ENCODE measurements around the gene C1orf35.

C1orf35 gene

DNA sequence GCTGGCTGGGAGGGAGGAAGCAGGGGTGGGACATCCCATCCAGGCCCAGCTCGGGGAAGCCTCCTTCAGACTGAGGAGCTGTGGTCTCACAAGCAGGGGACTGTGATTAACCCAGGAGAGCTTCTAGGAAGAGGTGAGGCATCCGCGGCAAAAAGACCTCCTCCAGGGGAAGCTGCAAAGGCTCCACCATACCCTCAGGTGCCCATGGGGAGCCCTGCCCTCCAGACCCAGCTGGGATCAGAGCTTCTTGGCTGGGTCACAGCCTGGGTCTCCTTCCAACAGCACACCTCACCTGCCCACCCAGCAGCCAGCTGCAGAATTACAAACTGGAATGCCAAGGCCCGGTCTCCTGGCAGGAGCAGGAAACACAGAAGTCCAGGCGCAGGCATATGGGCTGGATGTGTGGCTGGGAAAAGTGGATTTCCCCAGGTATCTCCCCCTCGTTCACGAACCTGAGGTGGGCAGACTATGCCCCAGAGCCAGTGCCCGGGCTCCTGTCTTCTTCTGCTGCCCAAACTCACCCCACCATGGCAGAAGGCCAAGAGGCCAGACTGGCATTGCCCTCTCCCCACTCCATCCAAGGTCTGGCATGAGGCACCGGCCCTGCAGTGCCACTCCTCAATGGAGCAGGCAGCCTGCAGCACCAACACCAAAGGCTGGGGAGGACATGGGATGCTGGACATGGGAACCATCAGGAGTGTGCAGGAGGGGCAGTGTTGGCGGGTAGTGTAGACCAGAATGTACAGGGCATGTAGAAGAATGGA, 36.1 kb downstream of the C1orf35 start:
- no peak for DNase-seq (ENCODE audit: low read depth in 2 of 2)
- TF ChIP-seq, protein P1, sequence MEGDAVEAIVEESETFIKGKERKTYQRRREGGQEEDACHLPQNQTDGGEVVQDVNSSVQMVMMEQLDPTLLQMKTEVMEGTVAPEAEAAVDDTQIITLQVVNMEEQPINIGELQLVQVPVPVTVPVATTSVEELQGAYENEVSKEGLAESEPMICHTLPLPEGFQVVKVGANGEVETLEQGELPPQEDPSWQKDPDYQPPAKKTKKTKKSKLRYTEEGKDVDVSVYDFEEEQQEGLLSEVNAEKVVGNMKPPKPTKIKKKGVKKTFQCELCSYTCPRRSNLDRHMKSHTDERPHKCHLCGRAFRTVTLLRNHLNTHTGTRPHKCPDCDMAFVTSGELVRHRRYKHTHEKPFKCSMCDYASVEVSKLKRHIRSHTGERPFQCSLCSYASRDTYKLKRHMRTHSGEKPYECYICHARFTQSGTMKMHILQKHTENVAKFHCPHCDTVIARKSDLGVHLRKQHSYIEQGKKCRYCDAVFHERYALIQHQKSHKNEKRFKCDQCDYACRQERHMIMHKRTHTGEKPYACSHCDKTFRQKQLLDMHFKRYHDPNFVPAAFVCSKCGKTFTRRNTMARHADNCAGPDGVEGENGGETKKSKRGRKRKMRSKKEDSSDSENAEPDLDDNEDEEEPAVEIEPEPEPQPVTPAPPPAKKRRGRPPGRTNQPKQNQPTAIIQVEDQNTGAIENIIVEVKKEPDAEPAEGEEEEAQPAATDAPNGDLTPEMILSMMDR (IDR thresholded peaks at IDR 0.05; ENCODE audit: low read depth, low read length) = no peak
- H3K4me3 ChIP-seq (replicated peaks in 1 of 2; ENCODE audit: low read depth in 2 of 2, low read length in 2 of 2) = no peak overlapping the region

DNA sequence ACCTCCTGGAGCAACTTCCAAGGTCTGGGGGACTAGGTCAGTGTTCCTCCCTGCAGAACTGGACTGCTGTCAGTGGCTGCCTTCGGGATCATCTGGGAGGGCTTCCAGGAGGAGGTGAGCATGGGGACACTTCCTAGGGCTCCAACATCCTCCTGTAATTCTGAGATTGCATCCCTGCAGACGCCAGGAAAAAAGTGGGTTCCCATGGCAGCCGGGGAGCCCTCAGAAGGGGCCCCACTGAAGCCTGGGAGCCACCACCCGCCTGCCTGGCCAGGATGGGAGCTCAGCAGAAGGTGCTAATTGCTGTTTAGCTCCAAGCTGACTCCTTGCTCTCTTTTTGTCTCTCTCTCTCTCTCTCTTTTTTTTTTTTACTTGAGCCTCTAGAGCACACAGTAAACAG, 36.7 kb downstream of the C1orf35 start:
- DNase-seq (ENCODE audit: low read depth in 2 of 2) = no peak
- H3K4me3 ChIP-seq (replicated peaks in 1 of 2; ENCODE audit: low read depth in 2 of 2, low read length in 2 of 2) = no peak overlapping the region
- TF ChIP-seq, protein P1 (IDR thresholded peaks at IDR 0.05; ENCODE audit: low read depth, low read length) = no peak

DNA sequence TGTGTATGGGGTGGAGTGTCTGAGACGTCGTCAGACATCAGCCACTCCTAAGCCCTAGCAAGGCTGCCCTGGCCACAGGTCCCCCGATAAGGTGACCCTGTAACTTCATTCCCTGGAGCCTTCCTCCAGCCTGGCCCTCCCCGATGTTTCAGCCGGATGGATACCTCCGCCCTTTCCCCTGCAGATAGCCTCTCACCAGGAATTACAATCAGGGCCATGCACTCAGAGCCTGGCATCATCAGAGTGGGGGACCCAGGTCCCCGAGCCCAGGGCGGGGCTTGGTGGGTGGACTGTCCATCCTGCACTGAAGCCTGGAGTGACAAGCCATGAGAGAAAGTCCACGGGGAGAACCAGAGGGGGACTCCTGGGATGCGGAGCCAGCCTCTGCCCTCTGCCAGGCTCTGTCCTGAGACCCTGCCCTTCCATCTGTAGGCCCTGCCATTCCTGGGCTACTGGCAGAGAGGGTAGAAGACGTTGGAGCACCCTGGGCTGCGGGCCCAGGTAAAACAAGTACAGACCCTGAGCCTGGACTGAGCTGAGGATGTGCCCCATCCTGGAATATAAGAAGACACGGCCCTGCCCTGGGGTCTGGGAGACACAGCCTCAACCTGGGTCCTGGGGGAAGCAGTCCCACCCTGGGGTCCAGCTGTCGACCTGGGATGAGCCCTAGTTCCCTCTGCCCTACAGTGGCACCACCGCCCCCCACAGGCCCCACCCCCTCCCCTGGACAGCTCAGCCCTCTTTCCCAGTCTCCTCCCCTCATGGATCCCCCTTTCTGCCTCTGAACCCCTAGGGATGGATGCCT, 37.4 kb downstream of the C1orf35 start:
- DNase-seq (ENCODE audit: low read depth in 2 of 2) = no peak
- TF ChIP-seq, protein P1 (IDR thresholded peaks at IDR 0.05; ENCODE audit: low read depth, low read length) = no peak
- no peak overlapping the region for H3K4me3 ChIP-seq (replicated peaks in 1 of 2; ENCODE audit: low read depth in 2 of 2, low read length in 2 of 2)

DNA sequence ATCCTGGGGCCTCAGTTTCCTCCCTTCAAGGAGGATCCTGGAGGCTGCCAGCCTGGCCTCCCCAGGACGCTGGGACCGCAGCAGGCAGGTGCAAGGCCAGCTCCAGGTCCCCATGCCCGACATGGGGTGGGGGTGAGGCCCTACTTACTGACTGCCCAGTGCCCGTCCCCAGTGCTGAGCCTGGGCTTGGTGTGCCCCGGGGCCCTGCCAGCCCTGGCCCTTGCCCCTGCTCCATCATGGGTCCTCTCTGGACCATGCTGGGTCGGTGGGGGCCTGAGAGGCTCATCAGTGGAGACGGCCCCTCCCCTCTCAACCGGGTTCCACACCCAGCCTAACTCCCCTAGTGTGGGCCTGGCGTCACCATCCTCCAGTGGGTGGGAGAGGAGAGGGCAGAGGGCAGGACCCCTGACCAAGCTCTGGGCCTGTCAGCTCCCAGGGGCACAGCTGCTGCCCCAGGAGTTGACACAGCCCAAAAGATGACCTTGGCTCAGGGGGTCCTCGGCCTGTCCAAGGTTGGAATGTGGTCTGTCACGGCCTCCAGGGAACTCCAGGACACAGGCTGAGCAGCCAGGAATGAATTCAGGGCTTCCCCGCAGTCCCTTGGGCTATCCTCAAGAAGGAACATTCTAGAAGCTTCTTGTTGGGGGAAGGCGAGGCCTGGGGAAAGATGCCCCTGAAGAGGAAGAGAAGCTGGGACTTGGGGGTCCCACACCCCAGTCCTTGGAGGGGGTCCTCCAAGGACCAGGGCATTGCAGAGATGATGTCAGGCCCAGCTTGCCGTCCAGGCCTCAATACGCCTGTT, 38.2 kb downstream of the C1orf35 start:
- H3K4me3 ChIP-seq (replicated peaks in 1 of 2; ENCODE audit: low read depth in 2 of 2, low read length in 2 of 2) = no peak overlapping the region
- TF ChIP-seq, protein P1 (IDR thresholded peaks at IDR 0.05; ENCODE audit: low read depth, low read length) = no peak
- no peak for DNase-seq (ENCODE audit: low read depth in 2 of 2)

DNA sequence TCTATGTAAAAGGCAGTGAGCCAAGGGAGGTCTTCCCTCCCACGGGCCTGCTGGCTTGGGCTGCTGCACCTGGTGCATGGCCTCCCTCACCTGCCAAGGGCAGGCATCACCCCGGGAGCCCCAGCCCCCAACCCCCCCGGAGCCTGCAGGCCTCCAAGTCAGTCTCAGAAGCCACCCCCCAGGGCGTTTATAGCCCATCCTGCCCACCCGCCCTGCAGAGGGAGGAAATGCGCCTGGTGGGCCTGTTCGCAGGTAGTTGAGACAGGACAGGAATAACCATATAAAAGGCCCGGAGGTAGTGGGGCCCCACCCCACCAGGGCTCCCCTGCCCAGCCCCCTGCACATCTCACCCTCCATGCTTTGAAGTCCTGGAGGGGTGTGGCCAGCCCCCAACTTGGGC, 38.8 kb downstream of the C1orf35 start:
- TF ChIP-seq, protein P1 (IDR thresholded peaks at IDR 0.05; ENCODE audit: low read depth, low read length) = no peak
- DNase-seq (ENCODE audit: low read depth in 2 of 2) = no peak
- H3K4me3 ChIP-seq (replicated peaks in 1 of 2; ENCODE audit: low read depth in 2 of 2, low read length in 2 of 2) = no peak overlapping the region

DNA sequence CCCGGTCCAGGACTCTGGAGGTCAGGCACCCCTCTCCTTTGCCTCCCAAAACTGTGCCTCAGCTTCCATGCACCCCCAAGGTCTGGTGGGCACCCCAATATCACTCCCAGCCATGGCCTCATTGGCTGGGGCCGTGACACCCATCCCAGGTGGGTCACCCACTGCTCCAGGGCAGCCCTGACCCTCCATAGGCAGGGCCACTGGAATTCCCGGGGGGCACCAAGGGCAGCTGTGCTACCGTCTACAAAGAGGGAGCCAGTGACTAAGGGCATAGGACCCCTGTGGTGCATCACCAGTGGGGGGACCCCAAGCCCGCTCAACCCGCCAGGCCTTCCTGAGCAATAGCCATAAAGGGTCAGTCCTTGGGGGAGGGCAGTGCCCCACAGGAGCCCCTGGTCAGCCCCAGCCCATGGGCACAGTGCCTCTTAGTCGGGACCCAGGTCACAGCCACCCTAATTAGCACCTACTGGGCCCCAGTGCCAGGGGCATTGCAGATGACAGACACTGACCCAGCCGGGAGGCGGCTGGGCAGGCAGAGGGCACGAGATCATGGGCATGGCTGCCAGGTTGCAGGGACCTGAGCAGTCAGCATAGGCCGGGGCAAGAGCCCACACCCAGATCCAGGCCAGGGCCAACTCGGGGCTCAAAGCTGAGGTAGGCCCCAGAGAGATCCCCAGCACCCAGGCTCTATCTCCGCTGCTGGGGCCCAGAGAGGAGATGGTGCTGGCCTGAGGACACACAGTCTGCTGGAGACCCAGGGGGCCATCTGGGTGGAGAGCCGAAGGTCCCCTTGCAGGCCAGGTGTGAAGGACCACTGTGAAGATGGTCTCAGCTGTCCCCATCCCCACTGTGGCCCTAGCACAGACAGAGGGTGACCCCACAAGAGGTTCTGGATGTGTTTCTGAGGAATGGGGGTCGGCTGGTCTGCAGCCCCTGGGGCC, 39.6 kb downstream of the C1orf35 start:
- TF ChIP-seq, protein P1 (IDR thresholded peaks at IDR 0.05; ENCODE audit: low read depth, low read length) = no peak
- no peak for DNase-seq (ENCODE audit: low read depth in 2 of 2)
- H3K4me3 ChIP-seq (replicated peaks in 1 of 2; ENCODE audit: low read depth in 2 of 2, low read length in 2 of 2) = no peak overlapping the region
